GM12878 (cell line): ENCODE results near the gene NR2F1. TPM values are rescaled to one million over a fixed set of nuclear protein-coding genes. Genes with fewer than 3 reads are reported as not detected.

Experiments
- ATAC-seq: fragments of 200-7000 bp; cut with Tn5 transposase; 3 replicates; pipeline ENCODE4 v1.9.1; 2020; ENCODE audit warnings: mild to moderate bottlenecking, moderate library complexity
- BruUV-seq: library from RNA; stranded (reverse); fragments of 400-500 nt; replicated peaks from 2 replicates; lab custom pipeline; 2021; lab: Mats Ljungman, UMichigan
- CTCF ChIA-PET: fragments of 300-600 bp; sonication (Branson Sonifier 250); formaldehyde crosslinking; extraction: SDS; loops from one replicate; lab custom pipeline; 2021; ENCODE audit warnings: inconsistent platforms; lab: Yijun Ruan, JAX
- POLR2A ChIA-PET: fragments of 350-600 bp; formaldehyde crosslinking; extraction: SDS; loops from one replicate; lab custom pipeline; 2021; ENCODE audit warnings: inconsistent platforms; lab: Charles Lee
- RAD21 ChIA-PET: fragments of 300-600 bp; sonication (Branson Sonifier 250); formaldehyde crosslinking; loops from one replicate; lab custom pipeline; 2023; ENCODE audit warnings: antibody characterized with exemption; ENCODE audit not compliant: unreplicated experiment; lab: Charles Lee
- SMC1A ChIA-PET: fragments of 300-600 bp; sonication (Branson Sonifier 250); formaldehyde crosslinking; loops from one replicate; lab custom pipeline; 2023; ENCODE audit not compliant: unreplicated experiment, uncharacterized antibody; lab: Charles Lee
- DNase-seq: peaks from one replicate; pipeline ENCODE4 v3.0.0-alpha.2; 2011; ENCODE audit warnings: low read depth, low spot score
- FAIRE-seq: peaks from 3 replicates; lab custom pipeline; 2011; peaks lifted over from hg19 to GRCh38; lab: Jason Lieb, UNC
- H2AFZ ChIP-seq: 2 replicates; pipeline ENCODE4 v1.6.0; 2011; ENCODE audit warnings: low read depth, low read length, control low read depth; ENCODE audit not compliant: control insufficient read depth
- H3K27ac ChIP-seq: 2 replicates; pipeline ENCODE4 v1.5.1; 2011; ENCODE audit warnings: control low read depth; ENCODE audit not compliant: control insufficient read depth, insufficient read depth
- H3K27me3 ChIP-seq, 2 experiments: replicated peaks in 1 of 2; 2 replicates each; pipeline versions ENCODE4 v1.6.0 to v1.6.1; 2011; ENCODE audit warnings: low read length in 1 of 2; ENCODE audit not compliant: control insufficient read depth in 2 of 2, insufficient read depth in 2 of 2
- H3K36me3 ChIP-seq, 2 experiments: 2 replicates each; pipeline ENCODE4 v1.5.1; 2011; ENCODE audit warnings: low read length in 1 of 2; ENCODE audit not compliant: control insufficient read depth in 2 of 2, insufficient read depth in 2 of 2
- H3K4me1 ChIP-seq: 2 replicates; pipeline ENCODE4 v1.6.1; 2011; ENCODE audit warnings: mild to moderate bottlenecking, low read length, moderate library complexity, mixed read lengths; ENCODE audit not compliant: control insufficient read depth, insufficient read depth
- H3K4me2 ChIP-seq: 2 replicates; pipeline ENCODE4 v1.6.0; 2011; ENCODE audit warnings: control low read depth; ENCODE audit not compliant: control insufficient read depth, insufficient read depth
- H3K4me3 ChIP-seq: fragments of 200-600 bp; sonication (generic); 2 replicates; pipeline ENCODE4 v1.5.1; 2016
- H3K79me2 ChIP-seq: 2 replicates; pipeline ENCODE4 v1.6.0; 2011; ENCODE audit warnings: low read length; ENCODE audit not compliant: control insufficient read depth, insufficient read depth
- H3K9ac ChIP-seq: 2 replicates; pipeline ENCODE4 v1.8.0; 2011; ENCODE audit warnings: low read length, control low read depth, mixed read lengths; ENCODE audit not compliant: control insufficient read depth, insufficient read depth
- H3K9me3 ChIP-seq: replicated peaks from 3 replicates; pipeline ENCODE4 v1.5.1; 2011; ENCODE audit warnings: mild to moderate bottlenecking, low read length; ENCODE audit not compliant: control insufficient read depth, insufficient read depth
- H4K20me1 ChIP-seq: 2 replicates; pipeline ENCODE4 v1.6.0; 2011; ENCODE audit not compliant: control insufficient read depth, insufficient read depth
- EZH2 ChIP-seq: IDR thresholded peaks from 2 replicates; pipeline ENCODE4 v1.6.1; 2012; ENCODE audit warnings: low read depth, mild to moderate bottlenecking, control low read depth, inconsistent platforms, low read length, borderline replicate concordance; ENCODE audit not compliant: control insufficient read depth
- ZBTB4 ChIP-seq: fragments of 450-650 bp; formaldehyde crosslinking; IDR thresholded peaks from 2 replicates; pipeline ENCODE4 v1.4.0; 2022; ENCODE audit warnings: mild to moderate bottlenecking, moderate library complexity
- WGBS: methylation state at CpG from one replicate; pipeline ENCODE4 v1.1.6; 2016; ENCODE audit warnings: low lambda C conversion rate; ENCODE audit not compliant: insufficient replicate concordance, insufficient coverage; ENCODE audit errors: missing lambda C conversion rate; 5-methylcytosine and 5-hydroxymethylcytosine counted together
- in situ Hi-C: fragments of 300-500 bp; cut with MboI; formaldehyde crosslinking; loops from 9 replicates; pipeline ENCODE4 v1.14.3; 2018; ENCODE audit warnings: mixed read lengths
- intact Hi-C: fragments of 100-400 bp; cut with micrococcal nuclease; formaldehyde crosslinking; loops from one replicate; pipeline ENCODE4 v1.14.2; 2022; ENCODE audit not compliant: unreplicated experiment
- polyA plus RNA-seq, 11 experiments: library from polyadenylated mRNA; depleted of rRNA in 4 of 11; unstranded in 6 of 11; stranded (reverse) in 5 of 11; fragments of >200 nt; fragmentation: Nextera tagmentation in 4 of 11; fragmentation: Illumina TruSeq in 1 of 11; extraction: Ambion mirVana in 4 of 11; extraction: Trizol in 1 of 11; gene quantifications; 1 replicate in 1 of 11; 2 replicates in 10 of 11; pipeline versions ENCODE4 v1.2.1 to v1.2.3, GENCODE V29; 2011 to 2016; ENCODE audit warnings: inconsistent platforms in 2 of 11, missing spikeins in 2 of 11, low read depth in 1 of 11
- total RNA-seq, 4 experiments: library from RNA; depleted of rRNA in 3 of 4; stranded (reverse); fragments of >200 nt in 3 of 4; fragmentation: Illumina TruSeq in 1 of 4; extraction: Trizol in 1 of 4; gene quantifications; 2 replicates each; pipeline versions ENCODE4 v1.2.1 to v1.2.3, GENCODE V29; 2013 to 2021

NR2F1 gene
- total and polyA plus RNA-seq, 10 of the 15 experiments (the other 5 are each of a cell fraction or from before 2014, with no cell fraction given) = 0.04 to 0.79 (median 0.36) TPM; not detected in 7

GRCh38 chr5:93611273-93611975, 28.4 kb downstream of the NR2F1 start:
- no TSS peak for BruUV-seq
- ChIA-PET RAD21 (interaction anchor here (3.0 kb wide), 1 partner anchor 189 kb away, joined by 16 read pairs; no protein-coding TSS in a partner anchor), SMC1A (interaction anchor here (1.2 kb wide), 2 partner anchors 9 to 190 kb away, joined by 3 read pairs; no protein-coding TSS in a partner anchor), CTCF (interaction anchor here (1.7 to 2.6 kb wide), 2 partner anchors 26 to 190 kb away, joined by 3 to 11 read pairs; no protein-coding TSS in a partner anchor), POLR2A (no interaction called here)
- no peak overlapping the region for H3K4me3 ChIP-seq
- no peaks in the 10 kb centered on the region for H4K20me1 ChIP-seq
- ATAC-seq (no peak), FAIRE-seq (no peak), DNase-seq (no peak)
- no peak overlapping the region for H3K27ac ChIP-seq
- no peak overlapping the region for H2AFZ ChIP-seq
- H3K9ac ChIP-seq = no peak overlapping the region
- H3K36me3 ChIP-seq = no peaks in the 10 kb centered on the region
- WGBS = 21% methylated on average over 9 of the region's 9 CpGs
- in situ Hi-C loops (no loop called here), intact Hi-C loops (no loop called here)
- TF ChIP-seq EZH2 = peak; percentile 92; the same call in 1 of the 2 replicates
- TF ChIP-seq ZBTB4 = no peak
- 0 out of 2 replicates have a peak, but pooled peaks cover 3% of the 10 kb centered on the region for H3K4me1 ChIP-seq
- no peak overlapping the region for H3K4me2 ChIP-seq
- no peaks in the 10 kb centered on the region for H3K79me2 ChIP-seq
- H3K27me3 ChIP-seq = peaks cover 3 to 37% of the 10 kb centered on the region in 2 experiments; a peak in 3 of 4 replicates
- H3K9me3 ChIP-seq = no peaks in the 10 kb centered on the region
